ENCODE results near the gene UCHL1. TPM values are rescaled to one million over a fixed set of nuclear protein-coding genes. Genes with fewer than 3 reads are reported as not detected.

The UCHL1 gene
- 1.0 TPM for total RNA-seq

DNA sequence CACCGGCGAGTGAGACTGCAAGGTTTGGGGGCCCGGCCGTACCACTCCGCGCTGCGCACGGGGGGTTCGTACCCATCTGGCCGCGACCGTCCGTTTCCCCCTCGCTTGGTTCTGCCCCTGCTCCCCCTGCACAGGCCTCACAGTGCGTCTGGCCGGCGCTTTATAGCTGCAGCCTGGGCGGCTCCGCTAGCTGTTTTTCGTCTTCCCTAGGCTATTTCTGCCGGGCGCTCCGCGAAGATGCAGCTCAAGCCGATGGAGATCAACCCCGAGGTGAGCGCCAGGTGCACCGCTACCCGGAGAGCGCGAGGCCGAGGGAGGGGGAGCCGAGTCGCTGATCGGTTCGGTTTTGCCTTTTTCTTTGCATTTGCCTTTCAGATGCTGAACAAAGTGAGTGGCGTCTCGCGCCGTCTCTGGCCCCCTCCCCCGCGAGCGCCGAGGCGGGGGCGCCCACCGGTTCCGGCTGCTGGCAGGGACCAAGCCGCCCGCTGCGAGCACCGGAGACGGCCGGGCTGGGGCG lies at the start of gene UCHL1:
TSS of gene UCHL1 (plus strand) at position 189 of the 517 bp plus-strand sequence. CDS start at position 238, 49 bp downstream.
- peak; percentile 23 for ATAC-seq
- DNase-seq (ENCODE audit: low spot score): no peak

DNA sequence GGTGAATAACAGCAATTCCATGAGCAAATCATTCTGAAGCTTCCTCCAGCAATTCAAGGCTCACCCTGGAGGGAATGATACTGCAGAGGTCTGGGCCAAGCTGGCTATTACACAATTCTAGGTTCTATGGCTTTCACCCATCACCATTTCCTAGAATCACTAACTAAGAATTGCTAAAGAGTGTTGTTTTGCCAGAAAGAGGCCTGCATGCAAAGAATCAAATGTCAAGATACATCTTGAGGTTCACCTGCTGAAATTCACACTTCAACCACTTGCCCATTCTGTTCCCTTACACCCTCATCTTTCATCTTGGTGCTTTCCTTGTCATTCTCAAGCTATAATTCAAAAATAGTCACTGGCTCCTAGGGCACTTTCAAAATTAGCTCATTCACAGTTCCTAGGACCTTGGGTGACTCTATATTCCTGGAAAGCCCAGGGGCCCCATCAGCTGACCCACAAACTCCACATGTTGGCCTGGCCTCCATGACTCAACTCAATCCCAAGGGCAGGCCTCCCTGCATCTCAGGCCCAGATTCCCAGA lies 49.4 kb upstream of the UCHL1 start:
- peak; percentile 20 for ATAC-seq
- DNase-seq (ENCODE audit: low spot score): no peak

DNA sequence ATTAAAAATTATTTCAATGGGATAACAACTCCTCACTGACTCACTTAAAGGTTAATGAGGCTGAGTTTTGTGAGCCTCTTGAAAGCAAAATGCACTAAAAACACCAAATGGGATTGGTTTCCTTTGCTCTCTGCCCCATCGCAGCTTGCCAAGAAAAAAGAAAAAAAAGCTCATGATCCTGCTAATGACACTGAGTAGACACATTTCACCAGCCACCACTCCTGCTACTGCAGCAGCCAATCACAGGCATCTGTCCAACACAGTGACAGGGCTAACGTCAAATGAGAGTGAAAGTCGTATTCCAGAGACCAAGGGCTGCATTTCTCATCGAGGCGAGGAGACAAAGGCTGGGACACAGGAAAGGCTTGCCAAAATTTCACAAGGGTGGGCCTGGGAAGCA lies 47.5 kb upstream of the UCHL1 start:
- peak; percentile 71 for ATAC-seq

DNA sequence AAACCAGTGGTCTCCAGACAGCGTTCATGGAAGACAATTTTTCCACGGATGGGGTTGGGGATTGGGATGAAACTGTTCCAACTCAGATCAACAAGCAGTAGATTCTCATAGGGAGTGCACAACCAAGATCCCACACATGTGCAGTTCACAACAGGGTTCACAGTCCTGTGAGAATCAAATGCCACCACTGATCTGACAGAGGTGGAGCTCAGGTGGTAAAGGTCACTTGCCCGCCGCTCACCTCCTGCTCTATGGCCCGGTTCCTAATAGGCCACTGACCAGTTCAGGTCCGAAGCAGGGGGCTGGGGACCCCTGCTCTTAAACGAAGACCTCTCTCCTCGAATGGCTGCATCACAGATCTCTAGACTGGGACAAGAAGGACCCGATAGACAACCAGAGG lies 46.8 kb upstream of the UCHL1 start:
- DNase-seq (ENCODE audit: low spot score) (peak; percentile 64), ATAC-seq (peak; percentile 45)

More for the DNA sequence above, 47.5 kb upstream of the UCHL1 start:
- peak; percentile 86 for DNase-seq (ENCODE audit: low spot score)

DNA sequence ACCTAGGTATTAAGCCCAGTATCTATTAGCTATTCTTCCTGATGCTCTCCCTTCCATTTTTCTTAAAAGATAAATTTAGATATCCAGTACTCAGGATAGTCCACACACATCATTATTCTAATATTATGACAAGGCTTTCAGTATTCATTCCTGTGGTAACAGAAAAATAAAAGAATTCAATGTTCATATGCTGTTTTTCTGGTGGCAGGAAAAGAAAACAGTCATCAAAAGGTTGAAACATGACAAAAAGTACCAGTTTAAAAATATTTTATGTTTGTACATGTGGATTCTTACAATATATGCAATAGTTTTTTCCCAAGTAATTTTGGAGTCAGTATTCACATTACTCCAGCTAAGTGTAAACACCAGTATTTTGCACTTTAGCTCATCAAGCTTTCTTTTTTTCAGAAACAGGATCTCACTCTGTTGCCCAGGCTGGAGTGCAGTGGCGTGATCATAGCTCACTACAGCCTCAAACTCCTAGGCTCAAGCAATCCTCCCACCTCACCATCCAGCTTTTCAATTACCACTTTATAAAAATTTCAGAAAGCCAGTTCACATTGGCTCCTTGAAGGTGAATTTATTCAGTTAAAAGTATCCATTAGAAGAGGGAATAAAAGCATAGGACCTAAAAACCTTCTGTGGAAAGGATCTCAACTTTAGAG lies 44.6 kb upstream of the UCHL1 start:
- DNase-seq (ENCODE audit: low spot score) (no peak), ATAC-seq (no peak)

DNA sequence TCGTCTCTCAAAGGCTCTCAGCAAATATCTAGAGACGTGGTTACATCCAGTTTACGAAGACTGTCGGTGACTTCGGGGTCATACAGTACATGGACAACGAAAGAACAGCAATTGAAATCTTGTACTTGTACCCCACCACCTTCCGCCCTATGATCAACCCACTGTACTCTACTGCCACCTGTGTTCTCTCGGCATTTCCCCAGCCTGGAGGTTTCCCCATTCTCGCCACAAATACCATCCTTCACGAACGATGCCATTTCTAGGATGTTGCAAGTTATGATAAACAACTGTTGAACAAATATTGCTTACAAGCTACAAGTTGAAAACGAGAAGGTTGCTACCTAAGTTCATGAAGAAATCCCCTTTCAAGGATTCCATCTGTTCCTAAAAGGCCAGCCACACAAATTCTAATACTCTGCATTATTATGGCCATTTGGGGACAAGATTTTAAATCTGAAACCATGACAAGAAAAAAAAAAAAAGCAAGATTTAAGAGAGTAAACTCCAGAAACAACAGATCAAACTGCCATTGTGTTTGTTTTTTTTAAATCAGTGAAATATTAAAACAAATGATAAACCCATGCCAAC lies 44.0 kb upstream of the UCHL1 start:
- ATAC-seq (peak; percentile 25), DNase-seq (ENCODE audit: low spot score) (peak; percentile 64)

DNA sequence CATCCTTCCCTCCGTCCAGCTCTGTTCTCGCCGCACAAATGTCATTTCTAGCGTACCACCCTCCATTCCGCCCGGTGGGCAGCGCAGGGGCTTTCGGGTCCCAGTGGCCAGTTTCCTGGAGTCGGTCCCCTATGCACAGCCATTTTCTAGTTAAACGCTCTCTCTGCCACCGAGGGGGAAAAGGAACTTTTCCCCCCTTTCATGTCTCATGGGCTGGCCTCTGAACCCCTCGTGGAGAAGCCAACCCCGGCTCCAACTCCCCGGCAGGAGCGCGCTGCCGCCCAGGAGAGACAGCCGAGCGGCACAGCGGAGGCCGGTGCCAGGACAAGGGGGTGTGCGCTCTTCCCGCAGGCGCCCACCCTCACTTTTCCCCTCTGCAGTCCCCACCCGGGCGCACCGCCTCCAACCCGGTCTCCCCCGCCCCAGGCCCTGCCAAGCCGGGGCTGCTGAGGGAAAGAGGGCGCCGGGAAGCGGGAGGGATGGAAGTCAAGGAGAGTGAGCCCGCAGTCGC lies 43.0 kb upstream of the UCHL1 start:
- DNase-seq (ENCODE audit: low spot score) (peak; percentile 52), ATAC-seq (peak; percentile 23)

DNA sequence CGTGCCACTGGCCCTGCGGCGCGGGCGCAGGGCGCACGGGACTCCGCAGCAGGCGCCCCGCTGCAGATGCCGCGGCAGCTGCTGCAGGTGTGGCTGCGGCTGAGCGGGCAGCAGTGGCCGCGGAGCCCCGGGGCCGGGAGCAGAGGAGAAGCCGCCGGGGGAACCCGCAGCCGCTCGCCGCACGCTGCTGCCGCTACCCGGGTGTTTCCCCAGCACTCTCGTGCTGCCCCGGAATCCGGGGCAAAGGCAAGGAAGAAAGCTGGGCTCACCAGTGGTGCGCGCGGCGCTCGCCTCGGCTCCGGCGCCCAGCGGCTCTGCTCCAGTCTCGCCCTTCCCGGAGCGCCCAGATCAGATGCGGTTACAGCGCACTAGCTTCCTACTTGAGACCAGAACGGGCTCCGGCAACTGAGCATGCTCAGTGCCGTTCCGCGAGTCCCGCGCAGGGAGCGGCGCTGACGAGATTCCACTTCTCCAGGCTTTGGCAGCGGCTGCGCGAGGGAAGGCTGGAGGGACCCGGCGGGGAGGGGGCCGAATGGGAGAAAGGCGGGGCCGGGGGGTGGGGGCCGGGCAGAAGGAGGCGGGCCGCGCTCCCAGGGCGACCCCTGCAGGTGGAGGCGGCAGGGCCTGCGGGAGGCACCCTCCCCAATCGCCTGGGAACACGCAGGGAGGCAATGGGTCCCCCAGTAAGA lies 42.4 kb upstream of the UCHL1 start, which contains the start of gene APBB2:
TSS of gene APBB2 (minus strand) at position 407 of the 689 bp plus-strand sequence. CDS start 181,288 bp downstream, outside the sequence.
- ATAC-seq: peak; percentile 79
- DNase-seq (ENCODE audit: low spot score): peak; percentile 97

DNA sequence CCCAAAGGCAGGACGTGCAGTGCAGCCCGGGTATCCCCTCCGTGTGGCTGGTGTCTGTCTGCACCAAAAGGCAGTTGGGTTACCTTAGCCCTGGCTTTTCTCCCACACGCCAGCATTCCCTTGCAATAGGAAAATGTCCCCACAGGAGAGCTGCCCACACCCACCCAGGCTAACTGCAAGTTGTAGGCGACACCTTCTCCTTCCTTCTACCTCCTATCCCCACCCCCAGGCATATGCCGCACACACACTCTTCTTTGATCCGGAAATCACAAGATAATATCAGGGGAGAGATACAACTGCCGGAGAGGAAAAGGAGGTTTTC lies 41.9 kb upstream of the UCHL1 start:
- DNase-seq (ENCODE audit: low spot score) (no peak), ATAC-seq (peak; percentile 1)

DNA sequence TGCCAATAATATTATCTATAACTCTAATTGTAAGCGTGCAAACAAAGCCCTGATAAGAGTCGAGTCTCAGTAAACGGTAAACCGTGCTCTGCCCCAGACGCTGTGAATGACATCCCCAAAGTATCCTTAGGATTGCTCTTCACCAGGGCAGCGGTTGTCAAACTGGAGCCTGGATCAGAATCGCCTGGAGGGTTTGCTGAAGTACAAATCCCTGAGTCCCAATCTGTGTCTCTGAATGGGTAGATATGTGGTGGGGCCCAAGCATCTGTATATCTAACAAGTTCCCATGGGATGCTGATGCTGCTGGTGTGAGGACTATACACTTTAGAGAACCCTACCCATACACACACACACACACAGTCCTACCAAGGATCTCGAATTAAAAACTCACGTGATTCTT lies 41.6 kb upstream of the UCHL1 start:
- DNase-seq (ENCODE audit: low spot score): no peak
- ATAC-seq: no peak

DNA sequence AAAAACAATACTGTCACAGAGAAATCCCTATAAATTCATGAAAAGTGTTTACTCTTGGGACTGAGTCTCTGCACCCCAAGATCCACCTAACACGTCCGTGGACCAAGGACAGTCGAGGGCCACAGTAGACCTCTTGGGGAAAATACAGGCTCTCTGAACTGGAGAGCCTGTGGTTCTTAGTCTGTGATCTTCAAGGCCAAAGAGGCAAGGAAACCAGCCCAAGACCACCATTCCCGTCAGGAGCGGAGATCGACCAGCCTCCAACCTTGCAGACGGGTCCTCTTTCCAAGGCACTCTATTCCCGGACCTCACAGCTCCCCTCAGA lies 40.8 kb upstream of the UCHL1 start:
- DNase-seq (ENCODE audit: low spot score): no peak

DNA sequence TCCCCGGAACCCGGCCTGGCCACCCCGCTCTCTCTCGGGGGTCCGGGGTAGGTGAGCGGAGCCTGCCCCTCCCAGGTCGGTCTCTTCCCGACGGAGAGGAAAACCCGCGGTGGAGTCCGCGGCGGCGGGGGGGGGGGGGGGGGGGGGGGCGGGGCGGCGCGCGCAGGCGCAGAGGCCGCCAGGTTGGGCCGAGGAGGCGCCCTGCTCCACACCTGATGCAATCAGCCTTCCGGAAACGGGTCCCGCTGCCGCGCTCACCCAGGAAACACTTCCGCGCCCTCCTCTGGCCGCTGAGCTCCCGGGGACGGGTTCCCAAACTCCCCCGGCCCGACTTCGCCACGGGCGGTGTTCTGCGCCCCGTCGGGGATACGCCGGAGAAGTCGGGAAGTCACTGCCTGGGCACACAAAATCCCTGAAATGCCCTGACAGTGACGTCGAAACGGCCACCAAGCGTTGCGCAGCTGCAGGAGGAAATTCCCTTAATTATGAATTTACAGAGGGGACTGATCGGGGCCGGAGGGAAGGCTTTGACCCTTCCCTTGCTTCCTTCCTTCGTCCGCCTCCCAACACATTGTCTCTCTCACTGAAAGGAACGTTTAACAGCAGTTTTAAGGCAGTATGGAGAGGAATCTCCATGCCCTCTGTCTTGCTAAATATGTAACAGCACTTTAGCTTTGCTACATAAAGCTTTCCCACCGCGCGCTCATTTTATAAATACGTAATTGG lies 40.3 kb upstream of the UCHL1 start:
- DNase-seq (ENCODE audit: low spot score) (peak; percentile 89), ATAC-seq (peak; percentile 53)

More for the DNA sequence above, 40.8 kb upstream of the UCHL1 start:
- no peak for ATAC-seq

DNA sequence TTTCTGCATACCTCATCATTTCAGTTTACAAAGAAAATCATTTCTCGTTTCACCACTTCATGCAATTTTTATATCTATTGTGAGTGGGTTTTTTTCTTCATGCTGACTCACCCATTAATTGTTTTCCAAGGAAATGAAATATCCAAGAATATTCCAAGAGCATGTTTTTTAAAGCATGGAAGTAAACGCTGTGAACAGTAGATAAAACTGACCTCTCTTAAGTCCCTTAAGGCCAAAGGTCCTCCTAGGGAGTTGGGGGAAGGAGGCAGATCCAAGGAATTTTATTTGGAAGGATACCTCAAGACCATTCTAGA lies 39.8 kb upstream of the UCHL1 start:
- no peak for DNase-seq (ENCODE audit: low spot score)
- ATAC-seq: no peak

DNA sequence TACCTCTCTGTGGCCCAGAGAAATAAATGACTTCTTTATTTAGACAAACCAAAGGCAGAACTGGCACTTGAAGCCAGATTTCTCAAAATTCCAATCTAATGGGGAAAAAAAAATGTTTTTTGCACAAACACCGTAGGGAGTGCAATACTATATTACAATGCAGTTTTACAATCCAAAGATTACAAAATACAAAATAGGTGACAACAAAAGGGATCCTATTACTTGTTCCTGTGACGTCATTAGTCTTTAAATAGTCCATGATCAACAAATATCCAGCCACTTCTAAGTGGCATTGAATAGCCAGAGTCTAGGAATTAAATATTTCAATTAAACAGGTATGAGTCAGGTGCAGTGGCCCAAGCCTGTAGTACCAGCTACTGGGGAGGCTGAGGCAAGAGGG lies 39.4 kb upstream of the UCHL1 start:
- no peak for ATAC-seq
- no peak for DNase-seq (ENCODE audit: low spot score)

DNA sequence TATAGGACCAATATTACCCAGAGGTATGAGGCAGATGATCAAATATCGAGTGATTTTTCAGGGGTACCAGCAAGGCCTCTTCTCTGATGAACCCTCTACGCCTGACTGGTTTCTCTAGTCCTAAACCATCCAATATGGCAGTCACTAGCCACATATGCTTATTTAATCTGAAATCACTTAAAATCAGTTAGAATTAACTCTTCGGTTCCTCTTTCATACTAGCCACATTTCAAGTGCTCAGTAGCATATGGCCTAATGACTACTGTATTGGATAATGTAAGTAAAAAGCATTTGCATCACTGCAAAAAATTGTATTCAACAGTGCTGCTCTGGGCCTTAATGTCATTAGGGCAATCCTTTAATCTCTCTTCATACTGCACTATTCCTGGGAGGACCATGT lies 38.0 kb upstream of the UCHL1 start:
- DNase-seq (ENCODE audit: low spot score) (no peak), ATAC-seq (no peak)

DNA sequence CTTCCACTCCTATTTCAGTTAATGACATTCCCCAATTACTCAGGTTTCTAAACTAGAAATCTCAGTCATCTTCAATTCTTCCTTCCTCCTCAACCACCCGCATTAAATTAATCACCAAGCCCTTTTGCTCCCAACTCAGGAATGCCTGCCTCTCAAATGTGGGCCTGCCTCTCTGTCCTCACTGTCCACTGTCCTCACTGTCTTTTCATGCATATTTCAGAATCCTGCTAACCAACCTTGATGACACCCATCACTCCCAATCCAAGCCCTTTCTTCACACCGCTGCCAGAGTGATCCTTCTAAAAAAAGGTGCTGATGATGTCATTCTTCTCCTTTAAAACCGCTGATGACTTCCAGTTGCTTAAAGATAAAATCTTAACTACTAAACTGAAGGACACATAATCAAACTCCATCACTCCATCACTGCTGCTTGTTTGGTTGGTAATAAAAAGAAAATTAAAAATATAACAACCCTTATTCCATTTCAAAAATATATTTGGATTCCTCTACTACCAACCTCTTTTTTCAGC lies 37.2 kb upstream of the UCHL1 start:
- ATAC-seq: no peak
- DNase-seq (ENCODE audit: low spot score): no peak

DNA sequence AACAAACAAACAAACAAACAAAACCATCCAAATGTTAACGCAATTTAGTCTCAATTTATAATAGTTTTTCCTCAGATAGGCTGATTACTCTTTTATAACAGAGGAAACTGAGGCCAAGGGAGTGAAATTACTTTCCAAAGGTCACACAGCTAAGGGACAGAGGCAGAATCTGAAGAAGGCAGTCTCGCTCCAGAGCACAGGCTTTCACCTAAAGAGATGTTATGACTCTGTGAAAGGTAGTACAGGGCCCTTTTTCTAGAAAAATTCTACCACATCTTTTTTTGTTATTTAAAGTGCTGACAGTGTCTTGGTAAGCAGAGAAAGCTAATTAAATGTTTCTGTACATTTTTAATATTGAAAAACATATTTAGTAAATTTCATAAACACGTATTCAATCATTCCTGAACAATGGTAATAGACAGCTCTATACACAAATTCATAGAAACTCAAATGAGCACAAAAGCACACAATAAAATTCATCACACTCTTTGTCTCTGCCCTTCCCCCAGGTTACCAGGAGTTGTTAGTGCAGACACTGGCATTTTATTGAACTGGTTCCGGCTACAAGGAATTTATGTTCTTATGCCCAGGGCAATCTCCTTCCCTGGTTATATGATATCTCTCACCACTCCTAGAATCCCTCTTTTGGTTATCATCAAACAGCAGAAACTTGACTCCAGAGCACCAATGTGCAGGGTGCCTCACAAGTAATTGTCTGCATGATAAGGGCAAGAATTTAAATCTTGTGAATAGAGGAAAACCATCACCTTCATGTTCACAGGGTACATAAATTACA lies 34.7 kb upstream of the UCHL1 start:
- ATAC-seq (no peak), DNase-seq (ENCODE audit: low spot score) (no peak)

DNA sequence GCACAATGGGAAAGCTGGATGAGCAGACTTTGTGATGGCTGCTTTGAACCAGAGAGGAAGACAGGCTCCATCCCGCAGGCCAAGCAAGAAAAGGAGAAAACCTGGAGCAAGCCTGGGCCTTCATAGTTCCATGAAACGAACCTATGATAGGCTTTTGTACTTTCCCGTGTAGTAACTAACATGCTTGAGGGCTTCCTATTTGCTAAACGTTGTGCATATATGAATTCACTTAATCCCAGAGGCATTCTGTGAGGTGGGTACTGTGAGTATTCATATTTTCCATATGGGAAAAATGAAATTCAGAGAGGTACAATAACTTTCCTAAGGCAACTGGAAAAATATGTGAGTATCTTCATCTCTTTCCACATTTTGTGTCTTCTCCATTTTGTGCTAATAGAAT lies 28.8 kb upstream of the UCHL1 start:
- ATAC-seq (no peak), DNase-seq (ENCODE audit: low spot score) (no peak)

DNA sequence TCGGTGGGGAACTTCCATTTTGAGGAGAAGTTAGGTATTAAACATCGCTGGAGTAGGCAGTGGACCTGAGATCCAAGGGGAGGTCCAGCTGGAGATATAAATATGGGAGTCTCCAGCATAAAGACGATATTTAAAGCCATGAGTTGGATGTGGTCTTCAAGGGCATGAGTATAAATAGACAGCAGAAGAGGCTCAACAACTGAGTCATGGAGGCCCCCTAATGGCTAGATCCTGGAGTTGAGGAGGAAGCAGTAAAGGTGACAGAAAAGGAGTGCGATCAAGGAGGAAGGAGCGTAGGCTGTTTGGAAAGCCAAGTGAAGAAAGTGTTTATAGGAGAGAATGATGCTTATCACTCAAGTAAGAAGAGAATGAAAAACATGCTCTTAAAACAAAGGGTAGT lies 24.3 kb upstream of the UCHL1 start:
- DNase-seq (ENCODE audit: low spot score): no peak

DNA sequence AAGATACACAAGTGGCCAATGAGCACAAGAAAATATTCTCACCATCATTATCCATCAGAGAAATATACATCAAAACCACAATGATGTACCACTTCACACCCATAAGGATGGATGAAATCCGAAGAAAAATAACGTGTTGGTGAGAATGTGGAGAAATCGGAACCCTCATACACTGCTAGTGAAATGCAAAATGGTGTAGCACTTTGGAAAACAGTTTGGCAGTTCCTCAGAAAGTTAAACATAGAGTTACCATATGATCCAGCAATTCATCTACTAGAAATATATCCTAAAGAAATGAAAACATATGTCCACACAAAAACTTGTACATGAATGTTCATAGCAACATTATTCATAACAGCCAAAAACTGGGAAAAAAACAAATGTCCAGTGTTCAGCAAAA lies 23.9 kb upstream of the UCHL1 start:
- no peak for ATAC-seq
- no peak for DNase-seq (ENCODE audit: low spot score)

More for the DNA sequence above, 24.3 kb upstream of the UCHL1 start:
- ATAC-seq: peak; percentile 13

All from left lobe of liver (tissue), 2 donors.